Measurements from ENCODE around the gene PTGER3.
"Not testable (repeated sequence)": the region's sequence is repeated elsewhere in the genome, so short reads cannot be mapped to it uniquely, and the experiment has no call there.

PTGER3 gene

GRCh38 chr1:70941563-70941962, 106.1 kb downstream of the PTGER3 start:
- no peak for DNase-seq

GRCh38 chr1:70940398-70940797, 107.2 kb downstream of the PTGER3 start:
- DNase-seq = not testable (repeated sequence)

- no peak for DNase-seq
Measured at GRCh38 chr1:70934194-70934961, 113.2 kb downstream of the PTGER3 start.

GRCh38 chr1:70930062-70930461, 117.6 kb downstream of the PTGER3 start:
- no peak for DNase-seq

- no peak for DNase-seq
Measured at GRCh38 chr1:70922196-70922595, 125.4 kb downstream of the PTGER3 start.
